Cardiac fibroblast (primary cell): Measurements from ENCODE around the gene SPAG8.
A peak's percentile ranks its signal among the peaks of the same experiment; 100 is the strongest.

Experiments
- DNase-seq, 2 donors: peaks; one replicate each; pipeline versions ENCODE4 v3.0.0 to v3.0.0-alpha.2; 2010; ENCODE audit warnings: low read depth in 2 of 2
- H3K4me3 ChIP-seq, 2 donors: replicated peaks in 1 of 2; 1 replicate in 1 of 2; 2 replicates in 1 of 2; pipeline ENCODE4 v1.5.1; 2011; ENCODE audit warnings: low read depth in 2 of 2, low read length in 2 of 2, mild to moderate bottlenecking in 2 of 2, moderate library complexity in 1 of 2
- TF ChIP-seq, protein P1 (sequence below): IDR thresholded peaks from one replicate; pipeline ENCODE4 v1.5.1; 2011; ENCODE audit warnings: low read depth, mild to moderate bottlenecking, low read length, inconsistent platforms

Gene SPAG8

GRCh38 chr9:35829764-35830096 is 17.7 kb upstream of the SPAG8 start:
- H3K4me3 ChIP-seq = peak overlapping the region; percentile 69 to 72
- no peak for DNase-seq
- TF ChIP-seq, protein P1, sequence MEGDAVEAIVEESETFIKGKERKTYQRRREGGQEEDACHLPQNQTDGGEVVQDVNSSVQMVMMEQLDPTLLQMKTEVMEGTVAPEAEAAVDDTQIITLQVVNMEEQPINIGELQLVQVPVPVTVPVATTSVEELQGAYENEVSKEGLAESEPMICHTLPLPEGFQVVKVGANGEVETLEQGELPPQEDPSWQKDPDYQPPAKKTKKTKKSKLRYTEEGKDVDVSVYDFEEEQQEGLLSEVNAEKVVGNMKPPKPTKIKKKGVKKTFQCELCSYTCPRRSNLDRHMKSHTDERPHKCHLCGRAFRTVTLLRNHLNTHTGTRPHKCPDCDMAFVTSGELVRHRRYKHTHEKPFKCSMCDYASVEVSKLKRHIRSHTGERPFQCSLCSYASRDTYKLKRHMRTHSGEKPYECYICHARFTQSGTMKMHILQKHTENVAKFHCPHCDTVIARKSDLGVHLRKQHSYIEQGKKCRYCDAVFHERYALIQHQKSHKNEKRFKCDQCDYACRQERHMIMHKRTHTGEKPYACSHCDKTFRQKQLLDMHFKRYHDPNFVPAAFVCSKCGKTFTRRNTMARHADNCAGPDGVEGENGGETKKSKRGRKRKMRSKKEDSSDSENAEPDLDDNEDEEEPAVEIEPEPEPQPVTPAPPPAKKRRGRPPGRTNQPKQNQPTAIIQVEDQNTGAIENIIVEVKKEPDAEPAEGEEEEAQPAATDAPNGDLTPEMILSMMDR = no peak

GRCh38 chr9:35829084-35829763 is 17.2 kb upstream of the SPAG8 start, which contains the start of gene TMEM8B:
Gene TMEM8B (plus strand): TSS chr9:35829228. CDS start chr9:35829448, 220 bp downstream.
- TF ChIP-seq, protein P1 = no peak
- peak within 1 kb of the TSS; percentile 69 to 72 for H3K4me3 ChIP-seq
- DNase-seq = peak; percentile 87 to 95

DNA sequence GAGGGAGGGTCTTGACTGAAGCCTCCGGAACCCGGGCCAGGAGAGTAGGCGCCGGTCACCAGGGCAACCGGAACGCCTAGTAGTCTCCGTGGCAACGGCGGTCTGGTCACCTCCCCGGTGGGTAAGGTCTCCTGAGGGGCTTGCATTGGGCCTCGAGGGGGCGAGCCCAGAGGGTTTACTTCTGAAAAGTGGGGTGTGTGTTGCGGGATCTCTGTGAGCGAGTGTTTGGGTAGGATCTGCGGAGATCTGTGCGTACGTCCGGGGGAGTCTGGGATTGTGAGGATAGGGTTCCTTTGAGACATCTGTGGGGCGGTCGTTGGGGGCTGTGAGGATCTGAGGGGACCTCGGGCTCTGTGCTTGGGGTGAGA is 16.6 kb upstream of the SPAG8 start, which contains the start of gene FAM221B:
FAM221B (minus strand) TSS at position 17 of the 368 bp plus-strand sequence. CDS start 2,571 bp downstream, outside the sequence.
- DNase-seq = no peak
- H3K4me3 ChIP-seq = peak within 1 kb of the TSS; percentile 69 to 72
- TF ChIP-seq, protein P1 = no peak

- H3K4me3 ChIP-seq = no peak overlapping the region
- TF ChIP-seq, protein P1 = no peak
Measured at GRCh38 chr9:35827486-35827885, 15.4 kb upstream of the SPAG8 start.

DNA sequence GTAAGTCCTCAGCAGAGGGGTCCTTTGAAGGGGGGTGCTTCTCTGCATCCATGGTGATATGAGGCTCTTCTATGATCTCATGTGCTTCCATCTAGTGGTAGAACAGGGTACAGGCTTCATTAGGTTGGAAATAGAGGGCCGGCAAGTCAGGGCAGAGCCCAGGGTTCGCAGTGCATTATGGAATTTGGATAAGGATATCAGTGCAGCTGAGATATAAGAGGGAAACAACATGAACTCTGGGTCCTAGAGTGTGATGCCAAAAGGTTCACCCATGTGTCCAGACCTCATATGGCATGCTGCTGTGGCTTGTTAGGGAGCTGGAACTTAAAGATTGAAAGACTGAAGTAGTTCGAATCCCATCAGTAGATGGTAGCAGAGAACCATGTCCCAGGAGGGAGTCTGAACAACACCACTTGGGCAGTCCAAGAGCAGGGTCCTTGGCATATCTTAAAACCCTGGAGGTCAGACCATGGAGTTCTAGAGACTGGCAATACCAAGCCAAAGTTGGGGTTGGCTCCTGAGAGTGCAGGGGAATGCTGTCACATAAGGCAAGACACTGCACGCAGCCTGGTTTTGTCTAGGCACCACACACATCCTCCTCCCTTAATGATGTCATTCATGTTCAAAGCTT is 14.1 kb upstream of the SPAG8 start:
- H3K4me3 ChIP-seq = no peak overlapping the region
- peak; percentile 82 to 83 for DNase-seq

More at GRCh38 chr9:35827486-35827885, 15.4 kb upstream of the SPAG8 start:
- DNase-seq = peak; percentile 56 to 61

DNA sequence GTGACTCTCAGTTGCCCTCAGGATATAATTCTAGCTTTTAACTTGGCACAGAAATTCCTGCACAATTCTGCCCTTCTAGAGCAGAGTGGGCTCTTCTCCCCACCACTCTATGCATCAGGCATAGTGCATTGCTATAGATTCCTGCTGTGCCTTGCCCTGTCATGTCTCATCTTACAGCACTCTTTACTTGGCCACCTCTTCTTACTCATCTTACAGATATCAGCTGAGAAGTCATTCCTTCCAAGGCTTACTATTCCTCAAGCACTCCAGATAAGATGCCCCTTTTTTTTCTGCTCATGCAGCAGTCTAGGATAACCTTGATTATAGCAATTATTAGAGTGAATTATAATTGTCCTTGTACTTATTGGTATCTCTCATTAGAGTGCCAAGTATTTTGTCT is 10.9 kb upstream of the SPAG8 start:
- TF ChIP-seq, protein P1 = no peak
- no peak overlapping the region for H3K4me3 ChIP-seq
- no peak for DNase-seq

More for the DNA sequence above, 14.1 kb upstream of the SPAG8 start:
- TF ChIP-seq, protein P1 = peak; percentile 80
